Measurements from ENCODE around the gene SALL1.

DNA sequence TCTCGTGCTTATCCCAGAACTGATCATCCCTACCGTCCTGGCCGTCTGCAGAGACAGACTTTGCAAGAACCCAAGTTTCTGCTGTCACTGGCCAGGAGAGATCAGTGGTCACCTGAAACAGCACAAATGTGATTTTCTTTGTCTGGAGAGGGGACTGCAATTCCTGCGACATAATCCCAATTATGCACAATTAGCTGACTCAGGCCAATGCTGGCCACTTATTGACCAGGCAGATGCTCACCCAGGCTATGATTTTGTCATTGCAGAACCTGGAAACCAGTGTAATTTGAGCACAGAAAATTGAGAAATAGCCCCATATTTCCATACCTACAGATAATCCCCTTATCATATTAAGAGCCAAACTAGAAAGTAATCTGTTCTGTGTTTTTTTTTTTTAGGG is 34.7 kb downstream of the SALL1 start:
- TF ChIP-seq, protein P1, sequence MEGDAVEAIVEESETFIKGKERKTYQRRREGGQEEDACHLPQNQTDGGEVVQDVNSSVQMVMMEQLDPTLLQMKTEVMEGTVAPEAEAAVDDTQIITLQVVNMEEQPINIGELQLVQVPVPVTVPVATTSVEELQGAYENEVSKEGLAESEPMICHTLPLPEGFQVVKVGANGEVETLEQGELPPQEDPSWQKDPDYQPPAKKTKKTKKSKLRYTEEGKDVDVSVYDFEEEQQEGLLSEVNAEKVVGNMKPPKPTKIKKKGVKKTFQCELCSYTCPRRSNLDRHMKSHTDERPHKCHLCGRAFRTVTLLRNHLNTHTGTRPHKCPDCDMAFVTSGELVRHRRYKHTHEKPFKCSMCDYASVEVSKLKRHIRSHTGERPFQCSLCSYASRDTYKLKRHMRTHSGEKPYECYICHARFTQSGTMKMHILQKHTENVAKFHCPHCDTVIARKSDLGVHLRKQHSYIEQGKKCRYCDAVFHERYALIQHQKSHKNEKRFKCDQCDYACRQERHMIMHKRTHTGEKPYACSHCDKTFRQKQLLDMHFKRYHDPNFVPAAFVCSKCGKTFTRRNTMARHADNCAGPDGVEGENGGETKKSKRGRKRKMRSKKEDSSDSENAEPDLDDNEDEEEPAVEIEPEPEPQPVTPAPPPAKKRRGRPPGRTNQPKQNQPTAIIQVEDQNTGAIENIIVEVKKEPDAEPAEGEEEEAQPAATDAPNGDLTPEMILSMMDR (IDR thresholded peaks at IDR 0.05; ENCODE audit: insufficient read depth, low read depth, low read length) = no peak
- no peak for TF ChIP-seq EZH2 (IDR thresholded peaks at IDR 0.05; ENCODE audit: insufficient read depth, low read length)

All from astrocyte (in vitro differentiated cells and primary cell).